Stimulated activated CD8-positive, alpha-beta memory T cell treated with anti-CD3 and anti-CD28 coated beads, Interleukin-4, amount 100 ng/mL, for 48 hours (primary cell): Measurements from ENCODE around the gene LILRA2.
"Not testable (repeated sequence)": the region's sequence is repeated elsewhere in the genome, so short reads cannot be mapped to it uniquely, and the experiment has no call there.

Source experiments
- DNase-seq: peaks from one replicate; pipeline ENCODE4 v3.0.0-alpha.2; 2020

Gene LILRA2

DNA sequence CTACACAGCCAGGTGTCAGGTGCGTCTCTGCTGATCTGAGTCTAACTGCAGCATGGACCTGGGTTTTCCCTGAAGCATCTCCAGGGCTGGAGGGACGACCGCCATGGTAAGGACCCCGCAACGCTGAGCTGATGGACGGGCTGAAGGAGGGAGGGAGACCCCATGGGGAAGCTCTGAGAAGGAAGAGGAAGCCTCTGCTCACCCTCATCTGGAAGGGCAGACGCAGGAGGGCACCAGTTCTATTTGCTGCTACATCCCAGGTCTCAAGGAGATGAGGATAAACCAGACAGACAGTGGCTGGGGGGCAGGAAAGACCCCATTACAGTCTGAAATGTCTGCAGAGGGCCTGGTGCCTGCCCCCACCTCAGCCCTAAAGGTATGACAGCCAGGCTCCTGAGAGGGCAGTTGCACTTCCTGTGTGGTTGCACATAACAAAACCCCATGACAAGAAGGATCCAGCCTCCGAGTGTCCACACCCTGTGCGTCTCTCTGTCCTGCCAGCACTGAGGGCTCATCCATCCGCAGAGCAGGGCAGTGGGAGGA, at the start of gene LILRA2:
Gene LILRA2, plus strand, starts transcription at position 461 of the 543 bp plus-strand sequence. CDS start 89 bp downstream, outside the sequence.
- DNase-seq: no peak

DNA sequence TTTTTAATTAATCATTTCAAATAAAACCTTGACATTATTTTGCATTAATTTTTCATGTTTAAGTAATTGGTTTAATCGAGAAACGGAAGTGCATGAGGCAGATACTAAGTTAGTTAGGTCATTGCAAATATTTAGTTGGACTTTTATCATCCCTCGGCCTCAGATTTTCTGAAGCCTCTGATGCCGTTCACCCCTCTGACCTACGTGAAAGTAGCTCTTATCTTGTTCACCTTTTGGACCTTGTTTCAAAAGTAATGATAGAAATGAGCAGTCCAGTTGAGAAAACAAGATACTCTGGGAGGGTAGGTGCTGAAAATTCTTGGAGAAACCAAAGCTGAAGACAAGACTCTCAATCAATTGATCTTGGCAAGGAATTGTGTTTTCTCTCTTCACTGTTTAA, 48.0 kb upstream of the LILRA2 start:
- no peak for DNase-seq

DNA sequence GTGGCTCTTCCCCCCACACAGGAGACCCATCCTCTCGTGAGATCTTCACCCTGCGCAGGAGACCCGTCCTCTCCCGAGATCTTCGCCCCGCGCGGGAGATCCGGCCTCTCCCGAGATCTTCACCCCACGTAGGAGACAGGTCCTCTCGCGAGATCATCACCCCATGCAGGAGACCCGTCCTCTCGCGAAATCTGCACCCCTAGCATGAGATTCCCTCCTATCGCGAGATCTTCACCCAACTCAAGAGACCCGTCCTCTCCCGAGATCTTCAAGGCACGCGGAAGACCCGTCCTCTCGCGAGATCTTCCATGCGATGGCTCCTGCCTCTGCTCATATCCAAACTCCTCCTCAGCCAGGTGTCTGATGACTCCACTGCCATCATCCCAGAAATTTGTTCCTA, 46.6 kb upstream of the LILRA2 start:
- no peak for DNase-seq

DNA sequence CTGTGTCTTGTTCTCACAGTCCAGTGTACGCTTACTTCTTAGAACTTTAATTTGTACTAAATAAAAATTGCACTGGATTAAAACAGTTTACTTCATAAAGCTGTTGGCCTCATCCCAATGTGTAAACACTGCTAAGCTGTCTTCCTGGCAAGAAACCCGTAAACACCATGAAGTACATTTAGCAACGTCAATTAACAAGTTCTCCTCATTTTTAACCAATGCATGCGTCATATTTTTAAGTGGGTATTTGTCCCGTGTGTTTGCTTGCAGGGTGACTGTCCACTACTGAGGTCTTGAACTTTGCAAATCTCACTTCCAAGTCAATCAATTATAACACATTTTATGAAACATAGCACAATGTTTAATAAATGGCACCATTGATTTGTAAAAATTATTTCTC, 42.7 kb upstream of the LILRA2 start:
- no peak for DNase-seq

DNA sequence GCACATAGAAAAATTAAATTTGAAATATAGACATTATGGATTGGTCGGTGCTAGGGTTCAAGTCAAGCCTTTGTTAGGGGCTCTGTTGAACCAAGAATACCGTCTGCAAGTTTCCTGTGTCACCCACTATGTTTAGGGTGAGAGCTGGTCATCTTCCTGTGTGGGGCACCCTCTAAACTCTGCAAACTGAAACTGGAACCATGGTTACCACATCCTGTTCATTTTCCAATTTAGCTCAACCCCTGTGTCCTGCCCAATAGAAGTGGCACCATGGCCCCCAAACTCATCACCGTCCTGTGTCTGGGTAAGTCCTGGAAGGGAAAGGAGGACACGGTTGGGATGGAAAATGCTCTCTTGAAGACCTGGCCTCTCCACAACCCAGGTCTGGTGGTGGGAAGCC, 41.1 kb upstream of the LILRA2 start:
- peak; percentile 31 for DNase-seq

GRCh38 chr19:54533476-54533875, 40.1 kb upstream of the LILRA2 start:
- DNase-seq: no peak

GRCh38 chr19:54534156-54534555, 39.4 kb upstream of the LILRA2 start:
- DNase-seq: no peak

GRCh38 chr19:54535601-54536000, 38.0 kb upstream of the LILRA2 start:
- DNase-seq: no peak

- DNase-seq: no peak
Observed at GRCh38 chr19:54536956-54537355, 36.6 kb upstream of the LILRA2 start.

DNA sequence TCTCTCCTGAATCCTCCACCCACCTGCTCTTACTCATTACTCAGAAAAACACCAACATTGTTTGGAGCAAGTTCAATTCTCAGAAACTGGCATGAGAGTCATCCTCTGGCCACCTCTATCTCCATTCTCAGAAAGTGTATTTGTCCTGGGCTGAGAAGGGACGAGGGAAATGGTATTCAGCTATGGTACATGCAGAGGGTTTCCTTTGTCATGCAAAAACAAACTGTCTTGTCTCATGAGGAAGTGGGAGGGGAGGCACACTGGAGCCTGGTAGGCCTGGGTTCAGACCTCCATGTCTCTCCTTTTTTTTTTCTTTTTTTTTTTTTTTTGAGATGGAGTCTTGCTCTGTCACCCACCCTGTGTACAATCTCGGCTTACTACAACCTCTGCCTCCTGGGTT, 31.9 kb upstream of the LILRA2 start:
- DNase-seq: no peak

GRCh38 chr19:54548806-54549205, 24.8 kb upstream of the LILRA2 start:
- DNase-seq: no peak

GRCh38 chr19:54549224-54549623, 24.4 kb upstream of the LILRA2 start:
- DNase-seq: no peak

DNA sequence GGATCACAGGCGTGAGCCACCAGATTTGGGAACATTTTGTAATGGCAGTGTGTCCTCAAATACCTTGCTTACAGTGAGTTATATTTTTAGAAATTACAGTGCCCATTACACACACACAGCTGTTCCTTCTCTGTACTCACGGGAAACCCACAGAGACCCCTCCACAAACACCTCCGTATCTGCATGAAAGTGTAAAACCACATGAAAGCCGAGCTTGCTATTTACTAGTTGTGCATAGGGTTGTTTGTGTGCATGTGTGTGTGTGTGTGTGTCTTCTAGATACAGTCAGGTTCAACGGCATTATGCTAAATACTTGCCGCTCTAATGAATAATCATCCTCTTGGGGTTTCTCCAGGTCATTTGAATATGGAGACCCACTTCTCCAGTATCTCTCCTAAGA, 22.3 kb upstream of the LILRA2 start:
- DNase-seq: no peak

GRCh38 chr19:54551950-54552912, 21.4 kb upstream of the LILRA2 start:
- DNase-seq: no peak

DNA sequence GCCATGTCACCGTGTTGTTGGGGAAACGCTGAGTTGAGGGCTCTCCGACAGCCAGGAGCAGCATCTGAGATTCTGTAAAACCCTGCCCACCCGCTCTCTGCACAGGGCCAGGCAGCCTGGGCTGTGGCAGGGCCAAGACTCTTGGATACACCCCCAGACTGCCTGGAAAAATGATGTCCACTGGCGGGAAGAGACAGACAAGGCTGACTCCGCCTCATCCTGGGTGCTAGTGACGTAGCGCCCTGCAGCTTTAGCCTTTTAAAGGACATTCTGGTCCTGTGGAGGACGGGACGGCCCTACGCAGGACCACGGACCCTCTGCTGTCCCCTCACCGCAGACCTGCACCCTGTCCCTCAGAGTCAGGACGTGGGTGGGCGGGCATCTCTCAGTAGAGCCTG, 20.7 kb upstream of the LILRA2 start:
- no peak for DNase-seq

GRCh38 chr19:54554006-54554405, 19.6 kb upstream of the LILRA2 start:
- no peak for DNase-seq

DNA sequence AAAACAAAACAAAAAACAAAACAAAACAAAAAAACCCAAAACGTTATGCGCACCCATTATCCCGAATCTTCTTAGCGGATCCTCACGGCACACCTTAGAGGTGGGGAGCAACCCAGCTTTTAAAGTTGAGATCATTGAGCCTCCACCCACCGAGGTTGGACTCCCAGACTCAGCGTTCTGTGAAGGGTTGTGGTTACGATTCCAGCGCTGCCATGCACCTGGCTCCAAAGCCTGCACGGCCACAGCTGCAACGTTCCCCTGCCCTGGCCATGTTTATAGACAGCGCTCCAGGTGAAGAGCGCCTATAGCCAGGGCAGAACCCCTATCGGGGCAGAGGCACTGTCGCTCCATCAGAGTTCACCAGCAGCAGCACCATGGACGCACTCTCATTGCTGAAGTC, 18.7 kb upstream of the LILRA2 start:
- DNase-seq: no peak

- DNase-seq: no peak
Observed at GRCh38 chr19:54556194-54556593, 17.4 kb upstream of the LILRA2 start.

GRCh38 chr19:54558339-54558738, 15.3 kb upstream of the LILRA2 start:
- DNase-seq: no peak

DNA sequence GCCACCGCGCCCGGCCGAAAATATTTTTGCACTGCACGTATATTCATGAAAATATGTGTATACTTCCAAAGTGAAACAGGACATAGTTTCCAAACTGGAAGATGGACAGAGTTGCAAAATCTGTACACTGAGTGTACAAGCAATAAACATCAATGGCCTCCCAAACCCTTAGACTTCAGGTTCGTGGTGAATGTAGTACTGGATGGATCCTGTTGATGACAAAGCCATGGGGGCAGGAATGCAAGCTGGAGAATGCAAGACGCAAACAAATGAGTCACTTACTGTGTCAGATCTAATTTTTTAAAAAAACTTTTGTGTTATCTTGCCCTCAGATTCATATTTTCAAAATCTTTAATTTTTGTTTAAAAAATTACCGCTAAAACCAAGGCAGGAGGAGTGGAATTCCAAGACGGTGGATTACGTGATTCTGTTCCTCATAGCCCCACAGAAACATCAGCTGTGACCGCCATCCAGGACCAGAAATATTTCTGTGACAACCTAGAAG, 12.7 kb upstream of the LILRA2 start:
- no peak for DNase-seq

DNA sequence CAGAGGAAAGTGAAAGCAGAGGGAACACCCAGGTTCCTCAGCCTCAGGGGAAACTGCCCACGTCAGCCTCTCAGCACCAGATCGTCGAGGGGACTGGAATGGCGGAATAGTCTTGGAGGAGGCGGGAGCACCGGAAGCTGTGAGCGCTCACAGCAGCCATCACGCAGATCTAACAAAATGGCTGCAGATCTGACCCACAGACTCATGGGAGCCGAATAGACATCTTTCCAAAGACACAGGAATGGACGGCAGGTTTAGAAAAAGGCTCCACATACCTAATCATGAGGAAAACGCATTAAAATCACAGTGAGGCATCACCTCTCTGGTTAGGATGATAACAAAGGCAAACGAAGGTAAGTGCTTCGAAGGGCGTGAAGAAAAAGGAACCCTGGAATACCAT, 11.8 kb upstream of the LILRA2 start:
- no peak for DNase-seq

GRCh38 chr19:54563206-54563605, 10.4 kb upstream of the LILRA2 start:
- not testable (repeated sequence) for DNase-seq

GRCh38 chr19:54570316-54570715, 3.3 kb upstream of the LILRA2 start:
- no peak for DNase-seq
